GM18873 (cell line): ENCODE data around the gene TNP2.
"Not testable (repeated sequence)": the region's sequence is repeated elsewhere in the genome, so short reads cannot be mapped to it uniquely, and the experiment has no call there.

ENCODE experiments used
- ATAC-seq: cut with Tn5 transposase; IDR thresholded peaks from one replicate; pipeline ENCODE4 v1.9.1; 2021; ENCODE audit warnings: mild to moderate bottlenecking, moderate library complexity, moderate number of reproducible peaks; ENCODE audit not compliant: unreplicated experiment, low FRiP score

TNP2 gene

DNA sequence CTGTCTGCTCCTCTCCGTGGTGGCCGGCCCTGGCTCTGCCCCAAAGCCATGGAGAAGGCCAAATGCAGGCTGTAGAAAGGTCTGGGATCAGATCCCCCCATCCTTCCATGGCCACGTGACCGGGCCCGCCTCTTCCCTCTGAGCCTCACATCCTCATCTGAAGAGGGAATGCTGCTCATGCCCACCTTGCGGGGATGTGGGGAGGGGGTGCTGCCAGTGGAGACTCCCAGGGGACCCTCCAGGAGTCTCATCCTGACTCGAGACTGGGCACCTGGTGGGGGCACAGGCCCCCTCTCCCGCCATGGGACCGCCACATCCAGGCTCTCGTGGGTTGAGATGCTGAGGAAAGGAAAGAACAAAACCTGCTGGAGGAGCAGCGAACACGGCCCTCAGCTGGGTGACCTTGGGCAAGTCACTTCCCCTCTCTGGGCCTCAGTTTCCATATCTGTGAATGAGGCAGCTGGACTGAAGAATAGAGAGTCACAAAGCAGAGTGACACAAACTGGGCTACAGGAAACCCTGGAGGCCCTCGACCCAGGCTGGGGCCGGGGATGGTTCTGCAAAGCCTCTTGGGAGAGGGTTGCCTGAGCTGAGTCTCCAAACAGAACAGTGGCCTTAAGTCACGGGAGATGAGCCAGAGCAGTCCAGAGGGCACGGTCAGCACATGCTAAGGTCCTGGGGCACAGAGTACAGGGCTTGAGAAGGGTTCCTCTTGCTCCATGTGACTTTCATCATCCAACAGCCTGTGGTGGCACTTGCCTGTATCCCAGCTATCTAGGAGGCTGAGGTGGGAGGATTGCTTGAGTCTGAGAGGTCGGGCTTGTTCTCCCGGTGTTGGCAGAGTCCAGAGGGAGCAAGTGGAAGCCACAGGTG, 43.2 kb downstream of the TNP2 start:
- no peak for ATAC-seq

DNA sequence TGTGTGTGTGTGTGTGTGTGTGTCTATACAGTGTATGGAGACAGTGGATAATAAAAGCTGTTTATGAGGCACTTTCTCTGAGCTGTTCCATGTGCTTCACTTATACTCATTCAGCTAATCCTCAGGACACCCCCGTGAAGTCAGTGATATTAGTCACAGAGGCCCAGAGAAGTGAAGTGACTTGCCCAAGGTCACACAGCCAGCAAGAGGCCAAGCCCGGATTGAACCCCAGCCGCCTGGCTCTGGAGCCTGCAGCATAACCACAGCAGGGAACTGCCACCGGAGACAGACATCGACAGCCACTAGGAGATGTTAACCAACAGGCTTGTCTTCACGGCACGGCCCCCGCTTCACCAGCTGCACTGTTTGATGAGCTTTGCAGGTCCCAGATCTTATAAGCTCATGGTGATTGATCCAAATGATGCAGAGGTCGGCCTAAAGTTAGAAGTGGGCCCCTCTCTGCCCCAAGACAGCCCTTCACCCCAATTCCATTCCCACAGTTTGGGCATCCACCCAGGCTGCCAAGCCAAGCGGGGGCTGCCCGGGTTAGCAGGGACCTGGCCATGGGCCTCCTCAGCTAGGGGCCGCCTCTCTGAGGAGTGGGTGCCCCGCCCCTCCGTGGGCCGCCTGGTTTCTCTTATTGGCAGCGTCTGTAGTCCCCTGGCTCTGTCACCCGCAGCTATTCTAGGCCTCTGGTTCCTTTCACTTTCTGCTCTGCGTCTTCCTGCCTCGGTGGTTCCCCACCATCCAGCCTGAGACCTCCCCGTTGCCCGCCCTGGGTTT, 44.0 kb downstream of the TNP2 start:
- ATAC-seq = peak; percentile 85

GRCh38 chr16:11224096-11224893, 44.8 kb downstream of the TNP2 start:
- ATAC-seq = peak; percentile 37

DNA sequence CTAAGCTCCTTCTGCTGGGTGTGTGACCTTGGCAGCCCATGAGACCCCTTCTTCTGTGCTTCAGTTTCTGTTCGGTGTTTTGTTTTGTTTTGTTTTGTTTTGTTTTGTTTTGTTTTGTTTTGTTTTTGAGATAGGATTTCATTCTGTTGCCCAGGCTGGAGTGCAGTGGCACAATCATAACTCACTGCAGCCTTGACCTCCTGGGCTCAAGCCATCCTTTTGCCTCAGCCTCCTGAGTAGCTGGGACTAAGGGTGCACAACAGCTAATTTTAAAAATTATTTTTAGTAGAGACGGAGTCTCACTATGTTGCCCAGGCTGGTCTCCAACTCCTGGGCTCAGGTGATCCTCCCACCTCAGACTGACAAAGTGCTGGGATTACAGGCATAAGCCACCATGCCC, 48.6 kb downstream of the TNP2 start:
- not testable (repeated sequence) for ATAC-seq

GRCh38 chr16:11219178-11219577, 49.9 kb downstream of the TNP2 start:
- no peak for ATAC-seq

DNA sequence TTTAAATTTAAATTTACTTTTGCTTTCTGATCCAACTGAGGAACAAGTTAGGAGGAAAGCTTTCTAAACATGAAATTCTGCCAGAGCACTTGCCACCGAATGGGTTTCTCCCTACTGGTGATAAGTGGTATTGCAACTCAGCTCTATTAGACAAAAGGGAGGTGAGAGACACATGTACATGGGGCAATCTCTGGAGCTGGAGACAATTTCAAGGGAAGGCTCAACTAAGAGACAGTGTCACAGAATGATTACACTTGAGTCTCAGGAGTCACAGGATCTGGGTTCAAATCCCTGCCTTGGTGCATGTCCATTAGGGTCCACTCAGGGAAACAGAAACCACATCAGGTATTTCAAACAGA, 50.5 kb downstream of the TNP2 start:
- ATAC-seq = no peak
